Calu3 (cell line): ENCODE data around the gene TOE1. TPM values are rescaled to one million over a fixed set of nuclear protein-coding genes. Genes with fewer than 3 reads are reported as not detected.

Experiments used
- BruUV-seq: library from RNA; stranded (reverse); fragments of 400-500 nt; replicated peaks from 2 replicates; lab custom pipeline; 2021; lab: Mats Ljungman, UMichigan
- CTCF ChIA-PET: fragments of 300-600 bp; sonication (Branson Sonifier 250); formaldehyde crosslinking; loops from one replicate; lab custom pipeline; 2022; ENCODE audit warnings: antibody characterized with exemption; lab: Charles Lee
- DNase-seq: peaks from one replicate; pipeline ENCODE4 v3.0.0; 2022
- H3K27ac Mint-ChIP-seq: one replicate; pipeline ENCODE4 v1.8.0; 2022; ENCODE audit warnings: mixed read lengths; ENCODE audit not compliant: unreplicated experiment
- H3K27me3 Mint-ChIP-seq: one replicate; pipeline ENCODE4 v1.8.0; 2022; ENCODE audit warnings: mixed read lengths; ENCODE audit not compliant: unreplicated experiment
- H3K36me3 Mint-ChIP-seq: one replicate; pipeline ENCODE4 v1.8.0; 2022; ENCODE audit warnings: mild to moderate bottlenecking, moderate library complexity, mixed read lengths; ENCODE audit not compliant: insufficient read depth, unreplicated experiment
- H3K4me1 Mint-ChIP-seq: one replicate; pipeline ENCODE4 v1.8.0; 2022; ENCODE audit warnings: mild to moderate bottlenecking, low read depth, mixed read lengths; ENCODE audit not compliant: unreplicated experiment
- H3K4me3 Mint-ChIP-seq: one replicate; pipeline ENCODE4 v1.8.0; 2022; ENCODE audit warnings: mild to moderate bottlenecking, low read depth, moderate library complexity, mixed read lengths; ENCODE audit not compliant: unreplicated experiment
- H3K9me3 Mint-ChIP-seq: one replicate; pipeline ENCODE4 v1.8.0; 2022; ENCODE audit warnings: low read depth, mixed read lengths; ENCODE audit not compliant: unreplicated experiment
- CTCF ChIP-seq: fragments of 200-600 bp; IDR thresholded peaks from one replicate; pipeline ENCODE4 v1.8.0; 2022; ENCODE audit warnings: antibody characterized with exemption; ENCODE audit not compliant: unreplicated experiment
- intact Hi-C: fragments of 100-400 bp; cut with micrococcal nuclease; formaldehyde crosslinking; loops from one replicate; pipeline ENCODE4 v1.10.0; 2022; ENCODE audit not compliant: unreplicated experiment
- total RNA-seq: library from RNA; stranded (reverse); gene quantifications from 2 replicates; pipeline ENCODE4 v1.2.3, GENCODE V29; 2022

The TOE1 gene
- total RNA-seq, 1 experiment from 2014 or later = 14.2 TPM

- TF ChIP-seq CTCF = no peak
- CTCF ChIA-PET = no interaction called here
These were observed 33.6 kb downstream of the TOE1 start for GRCh38 chr1:45373573-45373972.

GRCh38 chr1:45375104-45376090, 35.4 kb downstream of the TOE1 start:
- BruUV-seq = no TSS peak
- intact Hi-C loops = no loop called here
- CTCF ChIA-PET = interaction anchor here (0.6 kb wide), 1 partner anchor 345 kb away, joined by 4 read pairs; no protein-coding TSS in a partner anchor
- no peaks in the 10 kb centered on the region for H3K36me3 Mint-ChIP-seq
- H3K27me3 Mint-ChIP-seq = no peaks in the 10 kb centered on the region
- H3K27ac Mint-ChIP-seq = no peak overlapping the region
- DNase-seq = peak; percentile 5
- no peaks in the 10 kb centered on the region for H3K4me1 Mint-ChIP-seq
- no peaks in the 10 kb centered on the region for H3K9me3 Mint-ChIP-seq
- H3K4me3 Mint-ChIP-seq = no peak overlapping the region
- TF ChIP-seq CTCF = no peak

More at GRCh38 chr1:45373573-45373972, 33.6 kb downstream of the TOE1 start:
- DNase-seq = no peak
- intact Hi-C loops = no loop called here
- no TSS peak for BruUV-seq
- Mint-ChIP-seq H3K27me3 (no peaks in the 10 kb centered on the region), H3K4me3 (no peak overlapping the region), H3K27ac (no peak overlapping the region), H3K36me3 (no peaks in the 10 kb centered on the region), H3K4me1 (no peaks in the 10 kb centered on the region), H3K9me3 (no peaks in the 10 kb centered on the region)

GRCh38 chr1:45378184-45378583, 38.2 kb downstream of the TOE1 start:
- no peak overlapping the region for H3K27ac Mint-ChIP-seq
- DNase-seq = no peak
- intact Hi-C loops = no loop called here
- H3K4me3 Mint-ChIP-seq = no peak overlapping the region
- no peaks in the 10 kb centered on the region for H3K27me3 Mint-ChIP-seq
- no peaks in the 10 kb centered on the region for H3K4me1 Mint-ChIP-seq
- TF ChIP-seq CTCF = no peak
- CTCF ChIA-PET = no interaction called here
- H3K9me3 Mint-ChIP-seq = no peaks in the 10 kb centered on the region
- H3K36me3 Mint-ChIP-seq = no peaks in the 10 kb centered on the region
- BruUV-seq = no TSS peak

DNA sequence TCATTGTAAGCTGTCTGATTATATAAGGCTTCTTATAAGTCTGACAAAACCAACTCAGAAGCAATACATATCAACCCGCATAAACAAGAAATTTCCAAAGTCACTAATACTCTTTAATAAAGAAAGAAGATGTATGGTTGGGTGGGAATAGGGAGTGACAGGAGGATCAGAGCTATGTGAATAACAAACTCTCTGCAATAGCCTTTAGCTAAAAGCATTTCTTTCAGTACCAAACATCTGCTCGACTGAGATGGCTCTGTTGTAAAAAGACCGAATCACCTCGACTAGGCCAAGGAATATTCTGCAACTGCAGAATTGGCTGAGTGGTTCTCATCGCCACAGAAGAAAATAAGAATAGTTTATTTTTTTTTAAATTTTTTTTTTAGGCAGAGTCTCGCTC, 39.6 kb downstream of the TOE1 start:
- intact Hi-C loops = no loop called here
- H3K4me3 Mint-ChIP-seq = no peak overlapping the region
- CTCF ChIA-PET = interaction anchor here (0.7 kb wide), 1 partner anchor 418 kb away, joined by 3 read pairs; no protein-coding TSS in a partner anchor
- H3K27ac Mint-ChIP-seq = no peak overlapping the region
- H3K36me3 Mint-ChIP-seq = no peaks in the 10 kb centered on the region
- no TSS peak for BruUV-seq
- H3K27me3 Mint-ChIP-seq = no peaks in the 10 kb centered on the region
- no peak for TF ChIP-seq CTCF
- H3K9me3 Mint-ChIP-seq = no peaks in the 10 kb centered on the region
- no peaks in the 10 kb centered on the region for H3K4me1 Mint-ChIP-seq
- no peak for DNase-seq
